H9 (cell line): ENCODE results near the gene EML1. TPM values are rescaled to one million over a fixed set of nuclear protein-coding genes. Genes with fewer than 3 reads are reported as not detected.

Experiments
- DNase-seq: peaks from one replicate; pipeline ENCODE4 v3.0.0-alpha.2; 2017
- H2AFZ ChIP-seq: one replicate; pipeline ENCODE4 v1.6.1; 2013; ENCODE audit warnings: mild to moderate bottlenecking, low read length, control low read depth, moderate library complexity
- H2AK5ac ChIP-seq: 2 replicates; pipeline ENCODE4 v1.6.1; 2013; ENCODE audit warnings: low read length, control low read depth, mixed read lengths; ENCODE audit not compliant: insufficient read length
- H2BK120ac ChIP-seq: one replicate; pipeline ENCODE4 v1.6.1; 2013; ENCODE audit warnings: low read depth, mild to moderate bottlenecking, low read length, control low read depth, inconsistent platforms; ENCODE audit not compliant: poor library complexity, severe bottlenecking
- H2BK12ac ChIP-seq: 2 replicates; pipeline ENCODE4 v1.6.1; 2013; ENCODE audit warnings: low read length, control low read depth, mixed read lengths, low read depth; ENCODE audit not compliant: insufficient read length
- H2BK15ac ChIP-seq: 2 replicates; pipeline ENCODE4 v1.6.1; 2013; ENCODE audit warnings: low read depth, low read length, control low read depth
- H2BK20ac ChIP-seq: one replicate; pipeline ENCODE4 v1.6.1; 2013; ENCODE audit warnings: low read depth, mild to moderate bottlenecking, low read length, control low read depth, inconsistent platforms; ENCODE audit not compliant: poor library complexity, severe bottlenecking
- H2BK5ac ChIP-seq: 2 replicates; pipeline ENCODE4 v1.6.1; 2013; ENCODE audit warnings: low read length, control low read depth, mixed read lengths; ENCODE audit not compliant: insufficient read length
- H3K14ac ChIP-seq: 2 replicates; pipeline ENCODE4 v1.6.1; 2013; ENCODE audit warnings: low read length, control low read depth; ENCODE audit not compliant: insufficient read depth
- H3K18ac ChIP-seq: 2 replicates; pipeline ENCODE4 v1.6.1; 2013; ENCODE audit warnings: low read depth, mild to moderate bottlenecking, mixed read lengths, low read length, control low read depth; ENCODE audit not compliant: insufficient read length
- H3K23ac ChIP-seq: 2 replicates; pipeline ENCODE4 v1.6.1; 2013; ENCODE audit warnings: low read length, control low read depth, mixed read lengths, low read depth; ENCODE audit not compliant: insufficient read length
- H3K23me2 ChIP-seq: 2 replicates; pipeline ENCODE4 v1.6.1; 2013; ENCODE audit warnings: low read depth, mild to moderate bottlenecking, mixed read lengths, low read length, control low read depth; ENCODE audit not compliant: insufficient read length, poor library complexity, severe bottlenecking
- H3K27ac ChIP-seq: 2 replicates; pipeline ENCODE4 v1.5.1; 2013; ENCODE audit warnings: low read length, control low read depth, mixed read lengths, low read depth; ENCODE audit not compliant: insufficient read length
- H3K27me3 ChIP-seq: 2 replicates; pipeline ENCODE4 v1.6.1; 2013; ENCODE audit warnings: low read length, control low read depth, inconsistent platforms; ENCODE audit not compliant: insufficient read depth
- H3K4ac ChIP-seq: 2 replicates; pipeline ENCODE4 v1.6.1; 2013; ENCODE audit warnings: low read depth, mild to moderate bottlenecking, control low read depth, inconsistent platforms, low read length, moderate library complexity
- H3K4me1 ChIP-seq: 2 replicates; pipeline ENCODE4 v1.6.1; 2013; ENCODE audit warnings: low read length, control low read depth, inconsistent platforms; ENCODE audit not compliant: insufficient read depth
- H3K4me2 ChIP-seq: 2 replicates; pipeline ENCODE4 v1.6.1; 2013; ENCODE audit warnings: low read length, control low read depth, mixed read lengths; ENCODE audit not compliant: insufficient read length, insufficient read depth
- H3K56ac ChIP-seq: 2 replicates; pipeline ENCODE4 v1.6.1; 2013; ENCODE audit warnings: low read depth, mild to moderate bottlenecking, mixed read lengths, low read length, control low read depth; ENCODE audit not compliant: insufficient read length
- H3K79me1 ChIP-seq: 2 replicates; pipeline ENCODE4 v1.6.1; 2013; ENCODE audit warnings: low read depth, mild to moderate bottlenecking, moderate library complexity, low read length, control low read depth, inconsistent platforms; ENCODE audit not compliant: insufficient read depth, poor library complexity, severe bottlenecking
- H3K79me2 ChIP-seq: 2 replicates; pipeline ENCODE4 v1.6.1; 2013; ENCODE audit warnings: low read length, control low read depth, inconsistent platforms; ENCODE audit not compliant: insufficient read depth
- H3K9ac ChIP-seq: 2 replicates; pipeline ENCODE4 v1.6.1; 2013; ENCODE audit warnings: low read length, control low read depth, mixed read lengths; ENCODE audit not compliant: insufficient read length; ENCODE audit errors: extremely low read depth
- H3K9me3 ChIP-seq: one replicate; pipeline ENCODE4 v1.6.1; 2013; ENCODE audit warnings: low read depth, low read length, inconsistent platforms; ENCODE audit not compliant: control insufficient read depth
- H3T11ph ChIP-seq: one replicate; pipeline ENCODE4 v1.6.1; 2013; ENCODE audit warnings: mild to moderate bottlenecking, low read length, control low read depth, inconsistent platforms
- H4K20me1 ChIP-seq: one replicate; pipeline ENCODE4 v1.6.1; 2013; ENCODE audit not compliant: control insufficient read depth, insufficient read length, insufficient read depth
- H4K5ac ChIP-seq: 2 replicates; pipeline ENCODE4 v1.6.1; 2013; ENCODE audit warnings: low read depth, mild to moderate bottlenecking, mixed read lengths, low read length, control low read depth; ENCODE audit not compliant: insufficient read length
- H4K8ac ChIP-seq: replicated peaks from 2 replicates; pipeline ENCODE4 v1.6.1; 2013; ENCODE audit warnings: low read length, control low read depth, mixed read lengths, low read depth; ENCODE audit not compliant: insufficient read length
- H4K91ac ChIP-seq: 2 replicates; pipeline ENCODE4 v1.6.1; 2013; ENCODE audit warnings: low read depth, mild to moderate bottlenecking, moderate library complexity, mixed read lengths, low read length, control low read depth; ENCODE audit not compliant: insufficient read length
- H3K27ac Mint-ChIP-seq, 3 experiments: 2 replicates in 2 of 3; 3 replicates in 1 of 3; pipeline ENCODE4 v1.8.0; 2020 to 2021; ENCODE audit warnings: mixed read lengths in 3 of 3, mild to moderate bottlenecking in 1 of 3, moderate library complexity in 1 of 3
- H3K27me3 Mint-ChIP-seq: 2 replicates; pipeline ENCODE4 v1.8.0; 2021; ENCODE audit warnings: low read depth, mild to moderate bottlenecking, moderate library complexity, mixed read lengths
- H3K36me3 Mint-ChIP-seq, 3 experiments: 2 replicates in 2 of 3; 3 replicates in 1 of 3; pipeline ENCODE4 v1.8.0; 2020 to 2021; ENCODE audit warnings: low read depth in 3 of 3, mixed read lengths in 3 of 3; ENCODE audit not compliant: insufficient read depth in 1 of 3
- H3K4me1 Mint-ChIP-seq, 2 experiments: 2 replicates each; pipeline ENCODE4 v1.8.0; 2020; ENCODE audit warnings: mixed read lengths in 2 of 2
- H3K4me3 Mint-ChIP-seq, 2 experiments: 2 replicates in 1 of 2; 3 replicates in 1 of 2; pipeline ENCODE4 v1.8.0; 2020 to 2021; ENCODE audit warnings: mild to moderate bottlenecking in 2 of 2, mixed read lengths in 2 of 2, moderate library complexity in 1 of 2
- H3K9me3 Mint-ChIP-seq, 2 experiments: 2 replicates in 1 of 2; 3 replicates in 1 of 2; pipeline ENCODE4 v1.8.0; 2020; ENCODE audit warnings: mild to moderate bottlenecking in 2 of 2, mixed read lengths in 2 of 2, moderate library complexity in 1 of 2
- CTCF ChIP-seq: fragments of 200-600 bp; sonication (generic); conservative IDR thresholded peaks from 3 replicates; pipeline ENCODE4 v1.8.0; 2021; ENCODE audit warnings: antibody characterized with exemption, mild to moderate bottlenecking
- WGBS: extraction: QIAGEN DNeasy Blood & Tissue Kit; methylation state at CpG from one replicate; pipeline ENCODE4 v1.1.7; 2013; ENCODE audit warnings: missing lambda C conversion rate, low lambda C conversion rate, mixed read lengths; ENCODE audit not compliant: insufficient read length; ENCODE audit errors: extremely low coverage; 5-methylcytosine and 5-hydroxymethylcytosine counted together
- total RNA-seq: library from RNA; stranded (reverse); gene quantifications from 2 replicates; pipeline ENCODE4 v1.2.1, GENCODE V29; 2021

EML1 gene
- total RNA-seq, 1 experiment from 2014 or later: 16.7 TPM

GRCh38 chr14:99749142-99749541 is 44.1 kb upstream of the EML1 start:
- WGBS: no CpG with 5 or more reads among the region's 13 CpGs
- H2AK5ac ChIP-seq: no peak overlapping the region
- H3K79me2 ChIP-seq: no peaks in the 10 kb centered on the region
- H4K8ac ChIP-seq: no peak overlapping the region
- no peak overlapping the region for H2BK120ac ChIP-seq
- H3K23ac ChIP-seq: no peak overlapping the region
- no peak overlapping the region for H2AFZ ChIP-seq
- no peak overlapping the region for H2BK20ac ChIP-seq
- peaks cover 11% of the 10 kb centered on the region; the same call in 1 of the 2 replicates for H3K4me1 ChIP-seq
- no peak overlapping the region for H2BK15ac ChIP-seq
- peak; percentile 56 for TF ChIP-seq CTCF
- no peaks in the 10 kb centered on the region for H3K9me3 ChIP-seq
- no peak overlapping the region for H2BK5ac ChIP-seq
- Mint-ChIP-seq H3K27ac (no peak overlapping the region), H3K36me3 (no peaks in the 10 kb centered on the region), H3K9me3 (no peaks in the 10 kb centered on the region; a peak in 1 of 5 replicates), H3K4me1 (peaks cover 25 to 34% of the 10 kb centered on the region in 2 experiments), H3K4me3 (no peak overlapping the region), H3K27me3 (peaks cover 20% of the 10 kb centered on the region)
- H3K56ac ChIP-seq: no peak overlapping the region
- H3K9ac ChIP-seq: no peak overlapping the region
- H3K14ac ChIP-seq: no peak overlapping the region
- H3K18ac ChIP-seq: no peak overlapping the region
- no peaks in the 10 kb centered on the region for H3K23me2 ChIP-seq
- no peak overlapping the region for H3T11ph ChIP-seq
- H3K79me1 ChIP-seq: no peaks in the 10 kb centered on the region
- no peak overlapping the region for H3K27ac ChIP-seq
- H4K5ac ChIP-seq: no peak overlapping the region
- H4K20me1 ChIP-seq: no peaks in the 10 kb centered on the region
- H3K4me2 ChIP-seq: no peak overlapping the region
- H3K27me3 ChIP-seq: no peaks in the 10 kb centered on the region
- no peak overlapping the region for H3K4ac ChIP-seq
- no peak for DNase-seq
- H2BK12ac ChIP-seq: no peak overlapping the region
- H4K91ac ChIP-seq: no peak overlapping the region
